ENCODE data around the gene RYR3.
"Not testable (repeated sequence)": the region's sequence is repeated elsewhere in the genome, so short reads cannot be mapped to it uniquely, and the experiment has no call there.

Gene RYR3

GRCh38 chr15:33813891-33814290, 503.1 kb downstream of the RYR3 start:
- H3K27me3 ChIP-seq (ENCODE audit: control insufficient read depth, low read length) = no peaks in the 10 kb centered on the region
- no peaks in the 10 kb centered on the region for H3K9me3 ChIP-seq (ENCODE audit: control insufficient read depth, insufficient read depth, low read length)
- H3K4me1 ChIP-seq (ENCODE audit: control insufficient read depth, low read length) = no peaks in the 10 kb centered on the region
- TF ChIP-seq EZH2phosphoT487 (IDR thresholded peaks at IDR 0.05; ENCODE audit: borderline replicate concordance, low read length) (no peak), CTCF (IDR thresholded peaks at IDR 0.05; ENCODE audit: low read depth, low read length, poor library complexity, severe bottlenecking) (no peak)
- H3K4me2 ChIP-seq (ENCODE audit: low read length) = no peak overlapping the region
- no peaks in the 10 kb centered on the region for H3K36me3 ChIP-seq (ENCODE audit: control insufficient read depth, low read length)
- H3K79me2 ChIP-seq (ENCODE audit: control insufficient read depth, low read length) = no peaks in the 10 kb centered on the region
- H3K4me3 ChIP-seq (ENCODE audit: low read length) = no peak overlapping the region
- no peaks in the 10 kb centered on the region for H4K20me1 ChIP-seq (ENCODE audit: control insufficient read depth, insufficient read depth, low read depth, low read length)
- no peak overlapping the region for H3K27ac ChIP-seq (ENCODE audit: low read depth, low read length)
- H3F3A ChIP-seq (ENCODE audit: control insufficient read depth, insufficient read depth) = no peaks in the 10 kb centered on the region
- no peaks in the 10 kb centered on the region for H3K9me2 ChIP-seq (replicated peaks; ENCODE audit: control insufficient read depth, low read length)

- H3K27ac ChIP-seq (ENCODE audit: low read depth, low read length); H3K4me1 ChIP-seq (ENCODE audit: control insufficient read depth, low read length); H3F3A ChIP-seq (ENCODE audit: control insufficient read depth, insufficient read depth); H3K79me2 ChIP-seq (ENCODE audit: control insufficient read depth, low read length); H3K4me2 ChIP-seq (ENCODE audit: low read length); H3K9me2 ChIP-seq (replicated peaks; ENCODE audit: control insufficient read depth, low read length); H3K4me3 ChIP-seq (ENCODE audit: low read length); H4K20me1 ChIP-seq (ENCODE audit: control insufficient read depth, insufficient read depth, low read depth, low read length); H3K36me3 ChIP-seq (ENCODE audit: control insufficient read depth, low read length); H3K27me3 ChIP-seq (ENCODE audit: control insufficient read depth, low read length); H3K9me3 ChIP-seq (ENCODE audit: control insufficient read depth, insufficient read depth, low read length): not testable (repeated sequence)
Measured at GRCh38 chr15:33819499-33819898, 508.7 kb downstream of the RYR3 start.

- H3K79me2 ChIP-seq (ENCODE audit: control insufficient read depth, low read length) = no peaks in the 10 kb centered on the region
- H3K36me3 ChIP-seq (ENCODE audit: control insufficient read depth, low read length) = no peaks in the 10 kb centered on the region
- H3K27me3 ChIP-seq (ENCODE audit: control insufficient read depth, low read length) = 0 out of 2 replicates have a peak, but pooled peaks cover 3% of the 10 kb centered on the region
- H3K27ac ChIP-seq (ENCODE audit: low read depth, low read length) = no peak overlapping the region
- no peaks in the 10 kb centered on the region for H3K9me3 ChIP-seq (ENCODE audit: control insufficient read depth, insufficient read depth, low read length)
- no peaks in the 10 kb centered on the region for H3K9me2 ChIP-seq (replicated peaks; ENCODE audit: control insufficient read depth, low read length)
- H4K20me1 ChIP-seq (ENCODE audit: control insufficient read depth, insufficient read depth, low read depth, low read length) = no peaks in the 10 kb centered on the region
- TF ChIP-seq CTCF (IDR thresholded peaks at IDR 0.05; ENCODE audit: low read depth, low read length, poor library complexity, severe bottlenecking) (no peak), EZH2phosphoT487 (IDR thresholded peaks at IDR 0.05; ENCODE audit: borderline replicate concordance, low read length) (no peak)
- no peak overlapping the region for H3K4me3 ChIP-seq (ENCODE audit: low read length)
- no peaks in the 10 kb centered on the region for H3K4me1 ChIP-seq (ENCODE audit: control insufficient read depth, low read length)
- no peak overlapping the region for H3K4me2 ChIP-seq (ENCODE audit: low read length)
- no peaks in the 10 kb centered on the region for H3F3A ChIP-seq (ENCODE audit: control insufficient read depth, insufficient read depth)
Measured at GRCh38 chr15:33822479-33822878, 511.7 kb downstream of the RYR3 start.

- no peaks in the 10 kb centered on the region for H3K9me3 ChIP-seq (ENCODE audit: control insufficient read depth, insufficient read depth, low read length)
- H4K20me1 ChIP-seq (ENCODE audit: control insufficient read depth, insufficient read depth, low read depth, low read length) = no peaks in the 10 kb centered on the region
- H3K4me1 ChIP-seq (ENCODE audit: control insufficient read depth, low read length) = no peaks in the 10 kb centered on the region
- H3K27me3 ChIP-seq (ENCODE audit: control insufficient read depth, low read length) = 0 out of 2 replicates have a peak, but pooled peaks cover 3% of the 10 kb centered on the region
- no peaks in the 10 kb centered on the region for H3K36me3 ChIP-seq (ENCODE audit: control insufficient read depth, low read length)
- no peaks in the 10 kb centered on the region for H3K79me2 ChIP-seq (ENCODE audit: control insufficient read depth, low read length)
- H3K4me2 ChIP-seq (ENCODE audit: low read length) = no peak overlapping the region
- no peaks in the 10 kb centered on the region for H3K9me2 ChIP-seq (replicated peaks; ENCODE audit: control insufficient read depth, low read length)
- no peaks in the 10 kb centered on the region for H3F3A ChIP-seq (ENCODE audit: control insufficient read depth, insufficient read depth)
- no peak overlapping the region for H3K27ac ChIP-seq (ENCODE audit: low read depth, low read length)
- H3K4me3 ChIP-seq (ENCODE audit: low read length) = no peak overlapping the region
- TF ChIP-seq CTCF (IDR thresholded peaks at IDR 0.05; ENCODE audit: low read depth, low read length, poor library complexity, severe bottlenecking) (no peak), EZH2phosphoT487 (IDR thresholded peaks at IDR 0.05; ENCODE audit: borderline replicate concordance, low read length) (no peak)
Measured at GRCh38 chr15:33823119-33823518, 512.4 kb downstream of the RYR3 start.

All from DOHH2 (cell line).